H1 (cell line): Measurements from ENCODE around the gene TEAD1. TPM values are rescaled to one million over a fixed set of nuclear protein-coding genes. Genes with fewer than 3 reads are reported as not detected.

Source experiments
- CTCF ChIA-PET: fragments of 300-600 bp; sonication (Branson Sonifier 250); formaldehyde crosslinking; loops from one replicate; lab custom pipeline; 2021; ENCODE audit not compliant: partially characterized antibody; lab: Charles Lee
- POLR2A ChIA-PET: fragments of 300-600 bp; sonication (Branson Sonifier 250); formaldehyde crosslinking; loops from one replicate; lab custom pipeline; 2021; ENCODE audit warnings: inconsistent platforms; ENCODE audit not compliant: partially characterized antibody; lab: Charles Lee
- DNase-seq, 2 experiments: peaks; one replicate each; pipeline versions ENCODE4 v3.0.0 to v3.0.0-alpha.2; 2010 to 2022; ENCODE audit warnings: low spot score in 2 of 2, low read depth in 1 of 2, mixed read lengths in 1 of 2
- FAIRE-seq: peaks from 2 replicates; lab custom pipeline; 2011; peaks lifted over from hg19 to GRCh38; lab: Jason Lieb, UNC
- H2AFZ ChIP-seq: 2 replicates; pipeline ENCODE4 v1.8.1; 2012; ENCODE audit warnings: low read length, inconsistent platforms
- H2AK5ac ChIP-seq: 2 replicates; pipeline ENCODE4 v1.6.1; 2013; ENCODE audit warnings: low read depth, low read length
- H2BK120ac ChIP-seq: replicated peaks from 2 replicates; pipeline ENCODE3; 2013; ENCODE audit warnings: low read depth, low read length, inconsistent platforms
- H2BK12ac ChIP-seq: 2 replicates; pipeline ENCODE4 v1.6.1; 2013; ENCODE audit warnings: low read depth, low read length
- H2BK15ac ChIP-seq: 2 replicates; pipeline ENCODE4 v1.6.1; 2013; ENCODE audit warnings: low read length
- H2BK20ac ChIP-seq: 2 replicates; pipeline ENCODE4 v1.6.1; 2013; ENCODE audit warnings: low read length
- H2BK5ac ChIP-seq: 2 replicates; pipeline ENCODE4 v1.6.1; 2013; ENCODE audit warnings: low read depth, low read length
- H3K14ac ChIP-seq: 2 replicates; pipeline ENCODE4 v1.6.1; 2013; ENCODE audit warnings: inconsistent platforms; ENCODE audit not compliant: insufficient read length
- H3K18ac ChIP-seq: 2 replicates; pipeline ENCODE4 v1.6.1; 2013; ENCODE audit warnings: low read length; ENCODE audit errors: extremely low read depth
- H3K23ac ChIP-seq: 2 replicates; pipeline ENCODE4 v1.6.1; 2013; ENCODE audit warnings: inconsistent platforms; ENCODE audit not compliant: insufficient read length
- H3K23me2 ChIP-seq: 2 replicates; pipeline ENCODE4 v1.6.1; 2013; ENCODE audit warnings: low read depth, low read length
- H3K27ac ChIP-seq: 2 replicates; pipeline ENCODE4 v1.6.1; 2011; ENCODE audit warnings: low read depth, low read length, inconsistent platforms
- H3K27me3 ChIP-seq, 4 experiments: replicated peaks in 1 of 4; 1 replicate in 1 of 4; 2 replicates in 3 of 4; pipeline versions ENCODE4 v1.6.1 to v1.8.1; 2011 to 2013; ENCODE audit warnings: low read length in 3 of 4, mild to moderate bottlenecking in 3 of 4, inconsistent platforms in 2 of 4, mixed read lengths in 2 of 4, moderate library complexity in 1 of 4; ENCODE audit not compliant: control insufficient read depth in 3 of 4, insufficient read depth in 3 of 4; ENCODE audit errors: extremely low read depth in 1 of 4
- H3K36me3 ChIP-seq, 4 experiments: 2 replicates each; pipeline versions ENCODE4 v1.6.1 to v1.8.1; 2011 to 2013; ENCODE audit warnings: mild to moderate bottlenecking in 4 of 4, low read length in 3 of 4, moderate library complexity in 2 of 4, control low read depth in 1 of 4, inconsistent platforms in 1 of 4; ENCODE audit not compliant: insufficient read depth in 4 of 4, control insufficient read depth in 2 of 4
- H3K4ac ChIP-seq: replicated peaks from 2 replicates; pipeline ENCODE3; 2013; ENCODE audit warnings: low read length, low read depth, mixed read lengths, inconsistent platforms; ENCODE audit not compliant: insufficient read length
- H3K4me1 ChIP-seq, 4 experiments: replicated peaks in 1 of 4; 1 replicate in 1 of 4; 2 replicates in 3 of 4; pipeline versions ENCODE4 v1.6.1 to v1.8.1; 2011 to 2013; ENCODE audit warnings: low read length in 3 of 4, inconsistent platforms in 2 of 4, mixed read lengths in 1 of 4; ENCODE audit not compliant: insufficient read depth in 4 of 4, control insufficient read depth in 3 of 4
- H3K4me2 ChIP-seq, 2 experiments: 2 replicates each; pipeline versions ENCODE4 v1.6.1 to v1.8.1; 2011 to 2013; ENCODE audit warnings: low read depth in 2 of 2, low read length in 2 of 2, control low read depth in 1 of 2, inconsistent platforms in 1 of 2, mild to moderate bottlenecking in 1 of 2; ENCODE audit not compliant: insufficient read depth in 1 of 2
- H3K4me3 ChIP-seq, 4 experiments: fragments of 200-600, 300-600 bp in 1 of 4; sonication (generic), shearing (Covaris generic), sonication (Bioruptor Twin) in 1 of 4; 2 replicates each; pipeline versions ENCODE4 v1.5.1 to v1.8.1; 2011 to 2016; ENCODE audit warnings: low read length in 4 of 4, low read depth in 3 of 4, control low read depth in 2 of 4, inconsistent platforms in 2 of 4, mild to moderate bottlenecking in 2 of 4, mixed read lengths in 1 of 4, moderate library complexity in 1 of 4; ENCODE audit not compliant: insufficient read depth in 2 of 4; ENCODE audit errors: extremely low read depth in 1 of 4
- H3K56ac ChIP-seq: replicated peaks from 2 replicates; pipeline ENCODE3; 2013; ENCODE audit warnings: low read depth, mild to moderate bottlenecking, mixed read lengths, low read length, inconsistent platforms; ENCODE audit not compliant: insufficient read length
- H3K79me1 ChIP-seq: 2 replicates; pipeline ENCODE4 v1.6.1; 2013; ENCODE audit warnings: low read depth, low read length, control low read depth
- H3K79me2 ChIP-seq, 2 experiments: 2 replicates each; pipeline versions ENCODE4 v1.6.1 to v1.8.1; 2012 to 2013; ENCODE audit warnings: low read length in 2 of 2, mild to moderate bottlenecking in 2 of 2, inconsistent platforms in 1 of 2; ENCODE audit not compliant: insufficient read depth in 2 of 2, control insufficient read depth in 1 of 2
- H3K9ac ChIP-seq, 4 experiments: replicated peaks in 1 of 4; 1 replicate in 1 of 4; 2 replicates in 3 of 4; pipeline versions ENCODE4 v1.6.1 to v1.8.1; 2011 to 2013; ENCODE audit warnings: low read depth in 3 of 4, low read length in 3 of 4, control low read depth in 2 of 4, mild to moderate bottlenecking in 2 of 4, moderate library complexity in 2 of 4, inconsistent platforms in 1 of 4; ENCODE audit errors: extremely low read depth in 1 of 4
- H3K9me3 ChIP-seq, 2 experiments: 2 replicates each; pipeline versions ENCODE4 v1.6.1 to v1.8.1; 2012 to 2013; ENCODE audit warnings: mild to moderate bottlenecking in 2 of 2, moderate library complexity in 2 of 2, control low read depth in 1 of 2, inconsistent platforms in 1 of 2, low read depth in 1 of 2, low read length in 1 of 2, mixed read lengths in 1 of 2; ENCODE audit not compliant: insufficient read depth in 2 of 2
- H4K20me1 ChIP-seq, 2 experiments: replicated peaks in 1 of 2; 2 replicates each; pipeline versions ENCODE3 to v1.8.1; 2011 to 2013; ENCODE audit warnings: inconsistent platforms in 2 of 2, low read length in 2 of 2, mild to moderate bottlenecking in 1 of 2; ENCODE audit not compliant: insufficient read depth in 2 of 2, control insufficient read depth in 1 of 2
- H4K5ac ChIP-seq: 2 replicates; pipeline ENCODE4 v1.6.1; 2013; ENCODE audit warnings: low read length, low read depth, mixed read lengths, inconsistent platforms; ENCODE audit not compliant: insufficient read length
- H4K8ac ChIP-seq: 2 replicates; pipeline ENCODE4 v1.8.0; 2013; ENCODE audit warnings: mild to moderate bottlenecking, moderate library complexity, low read length, inconsistent platforms; ENCODE audit not compliant: insufficient read depth; ENCODE audit errors: extremely low read depth
- H4K91ac ChIP-seq: replicated peaks from 2 replicates; pipeline ENCODE3; 2013; ENCODE audit warnings: low read length, mixed read lengths, inconsistent platforms; ENCODE audit not compliant: insufficient read length
- CHD1 ChIP-seq: IDR thresholded peaks from 2 replicates; pipeline ENCODE4 v1.6.1; 2012; ENCODE audit warnings: low read depth, low read length, improper control_type of control experiment
- E2F6 ChIP-seq: IDR thresholded peaks from 2 replicates; pipeline ENCODE4 v1.6.1; 2012; ENCODE audit warnings: inconsistent platforms
- GABPA ChIP-seq: IDR thresholded peaks from 2 replicates; pipeline ENCODE4 v1.6.1; 2011; ENCODE audit warnings: mild to moderate bottlenecking, low read length, moderate library complexity, borderline replicate concordance; ENCODE audit not compliant: insufficient read depth
- NANOG ChIP-seq: IDR thresholded peaks from 2 replicates; pipeline ENCODE4 v1.6.1; 2011; ENCODE audit warnings: low read length, low read depth, mild to moderate bottlenecking, inconsistent platforms; ENCODE audit not compliant: insufficient read depth, poor library complexity, severe bottlenecking
- RXRA ChIP-seq: IDR thresholded peaks from 2 replicates; pipeline ENCODE4 v1.6.1; 2011; ENCODE audit warnings: low read depth, mild to moderate bottlenecking, low read length, moderate library complexity; ENCODE audit not compliant: insufficient read depth
- SIN3A ChIP-seq, 2 experiments: IDR thresholded peaks in 1 of 2; conservative IDR thresholded peaks in 1 of 2; 2 replicates each; pipeline ENCODE4 v1.6.1; 2011 to 2012; ENCODE audit warnings: low read length in 2 of 2, improper control_type of control experiment in 1 of 2, low read depth in 1 of 2, mild to moderate bottlenecking in 1 of 2
- SIX5 ChIP-seq: IDR thresholded peaks from 2 replicates; pipeline ENCODE4 v1.6.1; 2011; ENCODE audit warnings: mild to moderate bottlenecking, low read depth, low read length
- SP4 ChIP-seq: IDR thresholded peaks from 2 replicates; pipeline ENCODE4 v1.6.1; 2012; ENCODE audit warnings: low read length, inconsistent platforms
- TBP ChIP-seq: IDR thresholded peaks from 2 replicates; pipeline ENCODE4 v1.6.1; 2011; ENCODE audit warnings: low read depth, low read length, improper control_type of control experiment
- ZNF274 ChIP-seq: IDR thresholded peaks from 2 replicates; pipeline ENCODE4 v1.7.0; 2012; ENCODE audit warnings: low read length, borderline replicate concordance; ENCODE audit errors: extremely low read depth
- WGBS, 2 experiments: shearing (Covaris generic) in 1 of 2; methylation state at CpG; one replicate each; pipeline versions ENCODE4 v1.1.6 to v1.1.7; 2013 to 2015; ENCODE audit warnings: low lambda C conversion rate in 2 of 2, mixed read lengths in 2 of 2, inconsistent platforms in 1 of 2, low coverage in 1 of 2, missing lambda C conversion rate in 1 of 2; ENCODE audit not compliant: insufficient replicate concordance in 2 of 2, insufficient coverage in 1 of 2, insufficient read length in 1 of 2; ENCODE audit errors: extremely low coverage in 1 of 2, missing lambda C conversion rate in 1 of 2; 5-methylcytosine and 5-hydroxymethylcytosine counted together
- polyA plus RNA-seq, 7 experiments: library from polyadenylated mRNA; depleted of rRNA in 3 of 7; stranded (reverse) in 5 of 7; unstranded in 2 of 7; fragments of >200 nt in 5 of 7; fragments of 200-250 nt in 2 of 7; gene quantifications; 1 replicate in 5 of 7; 2 replicates in 1 of 7; 4 replicates in 1 of 7; pipeline versions ENCODE4 v1.2.1 to v1.2.3, GENCODE V29; 2011 to 2013; ENCODE audit warnings: missing spikeins in 2 of 7, mixed read lengths in 2 of 7
- total RNA-seq: library from RNA; stranded (reverse); fragmentation: NEBNext Ultra II Directional; extraction: Animal tissue kit (Norgen Biotek cat#: 25700); gene quantifications from 2 replicates; pipeline ENCODE4 v1.2.1, GENCODE V29; 2021

TEAD1 gene
- total and polyA plus RNA-seq, 2 of the 8 experiments (the other 6 are each of a cell fraction or from before 2014, with no cell fraction given), result 15.6 to 67.4 TPM

- H4K5ac ChIP-seq, result no peak overlapping the region
- peaks cover 17 to 28% (median 24%) of the 10 kb centered on the region in 4 experiments for H3K4me1 ChIP-seq
- H2BK20ac ChIP-seq, result no peak overlapping the region
- H3K23me2 ChIP-seq, result 0 out of 2 replicates have a peak, but pooled peaks cover 6% of the 10 kb centered on the region
- H3K79me1 ChIP-seq, result peaks cover 2% of the 10 kb centered on the region; the same call in 1 of the 2 replicates
- CTCF ChIA-PET, result interaction anchor here (0.5 to 2.9 kb wide), 3 partner anchors 10 to 266 kb away, joined by 3 to 19 read pairs (median 3); no protein-coding TSS in a partner anchor
- FAIRE-seq (no peak), DNase-seq (no peak)
- H3K4me3 ChIP-seq, result no peak overlapping the region; a peak in 1 of 8 replicates
- H3K23ac ChIP-seq, result no peak overlapping the region
- H2AK5ac ChIP-seq, result no peak overlapping the region
- no peak overlapping the region for H3K4ac ChIP-seq
- H2AFZ ChIP-seq, result no peak overlapping the region
- POLR2A ChIA-PET, result interaction anchor here (1.2 kb wide), 1 partner anchor 40 kb away, joined by 4 read pairs; no protein-coding TSS in a partner anchor
- 80% methylated on average over 10 of the region's 10 CpGs; no CpG with 5 or more reads in 1 of the 2 experiments for WGBS, 2 experiments
- peaks cover 0 to 45% of the 10 kb centered on the region in 2 experiments; a peak in 3 of 4 replicates for H3K79me2 ChIP-seq
- no peak overlapping the region for H4K8ac ChIP-seq
- H3K9me3 ChIP-seq, result no peaks in the 10 kb centered on the region
- H3K9ac ChIP-seq, result no peak overlapping the region
- H2BK5ac ChIP-seq, result no peak overlapping the region
- H3K36me3 ChIP-seq, result no peaks in the 10 kb centered on the region
- H3K27me3 ChIP-seq, result no peaks in the 10 kb centered on the region
- H2BK120ac ChIP-seq, result no peak overlapping the region
- no peak overlapping the region; the same call in 1 of the 2 replicates for H2BK15ac ChIP-seq
- no peak overlapping the region for H3K56ac ChIP-seq
- H4K91ac ChIP-seq, result no peak overlapping the region
- H3K14ac ChIP-seq, result no peak overlapping the region
- no peak overlapping the region for H3K4me2 ChIP-seq
- no peak overlapping the region for H3K18ac ChIP-seq
- no peak overlapping the region for H2BK12ac ChIP-seq
- H4K20me1 ChIP-seq, result no peaks in the 10 kb centered on the region
- no peak overlapping the region for H3K27ac ChIP-seq
- TF ChIP-seq CHD1, result no peak
- TF ChIP-seq ZNF274, result no peak
- no peak for TF ChIP-seq NANOG
- TF ChIP-seq SIN3A (conservative IDR thresholded peaks at IDR 0.05 in 1 of 2, IDR thresholded peaks at IDR 0.05 in 1 of 2; ENCODE audit: low read depth in 1 of 2, low read length in 2 of 2), result no peak
- no peak for TF ChIP-seq GABPA
- no peak for TF ChIP-seq TBP
- TF ChIP-seq SP4, result no peak
- no peak for TF ChIP-seq RXRA
- TF ChIP-seq SIX5, result no peak
- no peak for TF ChIP-seq E2F6
Measured at GRCh38 chr11:12824281-12825041, 150.2 kb downstream of the TEAD1 start.
